ENCODE measurements around the gene ARHGAP24.

DNA sequence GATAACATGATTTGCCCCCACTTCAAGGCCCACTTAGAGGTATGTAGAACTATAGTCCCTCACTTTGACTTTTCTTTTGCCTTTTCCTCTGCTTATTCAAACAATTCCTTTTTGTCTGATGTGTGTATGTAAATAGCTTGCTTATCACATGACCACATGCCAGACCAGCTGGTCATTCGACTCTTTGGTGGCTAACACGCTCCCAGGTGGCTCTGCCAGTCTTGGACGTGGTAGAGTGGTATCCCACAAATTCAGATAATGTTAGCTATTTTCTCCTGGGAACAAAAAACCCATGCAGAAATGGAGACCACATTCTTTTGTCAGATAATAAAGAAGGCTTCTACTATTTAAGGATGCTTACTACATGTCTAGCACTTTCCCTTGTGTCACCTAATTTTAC lies 47.9 kb downstream of the ARHGAP24 start:
- no peak for TF ChIP-seq POLR2A (IDR thresholded peaks at IDR 0.05)
- TF ChIP-seq, protein P1, sequence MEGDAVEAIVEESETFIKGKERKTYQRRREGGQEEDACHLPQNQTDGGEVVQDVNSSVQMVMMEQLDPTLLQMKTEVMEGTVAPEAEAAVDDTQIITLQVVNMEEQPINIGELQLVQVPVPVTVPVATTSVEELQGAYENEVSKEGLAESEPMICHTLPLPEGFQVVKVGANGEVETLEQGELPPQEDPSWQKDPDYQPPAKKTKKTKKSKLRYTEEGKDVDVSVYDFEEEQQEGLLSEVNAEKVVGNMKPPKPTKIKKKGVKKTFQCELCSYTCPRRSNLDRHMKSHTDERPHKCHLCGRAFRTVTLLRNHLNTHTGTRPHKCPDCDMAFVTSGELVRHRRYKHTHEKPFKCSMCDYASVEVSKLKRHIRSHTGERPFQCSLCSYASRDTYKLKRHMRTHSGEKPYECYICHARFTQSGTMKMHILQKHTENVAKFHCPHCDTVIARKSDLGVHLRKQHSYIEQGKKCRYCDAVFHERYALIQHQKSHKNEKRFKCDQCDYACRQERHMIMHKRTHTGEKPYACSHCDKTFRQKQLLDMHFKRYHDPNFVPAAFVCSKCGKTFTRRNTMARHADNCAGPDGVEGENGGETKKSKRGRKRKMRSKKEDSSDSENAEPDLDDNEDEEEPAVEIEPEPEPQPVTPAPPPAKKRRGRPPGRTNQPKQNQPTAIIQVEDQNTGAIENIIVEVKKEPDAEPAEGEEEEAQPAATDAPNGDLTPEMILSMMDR (IDR thresholded peaks at IDR 0.05): no peak
- no peak for TF ChIP-seq POLR2AphosphoS5 (IDR thresholded peaks at IDR 0.05)

Measured in breast epithelium (tissue), 3 donors.